ENCODE results near the gene C5orf63.
"Not testable (repeated sequence)": the region's sequence is repeated elsewhere in the genome, so short reads cannot be mapped to it uniquely, and the experiment has no call there.

The C5orf63 gene

DNA sequence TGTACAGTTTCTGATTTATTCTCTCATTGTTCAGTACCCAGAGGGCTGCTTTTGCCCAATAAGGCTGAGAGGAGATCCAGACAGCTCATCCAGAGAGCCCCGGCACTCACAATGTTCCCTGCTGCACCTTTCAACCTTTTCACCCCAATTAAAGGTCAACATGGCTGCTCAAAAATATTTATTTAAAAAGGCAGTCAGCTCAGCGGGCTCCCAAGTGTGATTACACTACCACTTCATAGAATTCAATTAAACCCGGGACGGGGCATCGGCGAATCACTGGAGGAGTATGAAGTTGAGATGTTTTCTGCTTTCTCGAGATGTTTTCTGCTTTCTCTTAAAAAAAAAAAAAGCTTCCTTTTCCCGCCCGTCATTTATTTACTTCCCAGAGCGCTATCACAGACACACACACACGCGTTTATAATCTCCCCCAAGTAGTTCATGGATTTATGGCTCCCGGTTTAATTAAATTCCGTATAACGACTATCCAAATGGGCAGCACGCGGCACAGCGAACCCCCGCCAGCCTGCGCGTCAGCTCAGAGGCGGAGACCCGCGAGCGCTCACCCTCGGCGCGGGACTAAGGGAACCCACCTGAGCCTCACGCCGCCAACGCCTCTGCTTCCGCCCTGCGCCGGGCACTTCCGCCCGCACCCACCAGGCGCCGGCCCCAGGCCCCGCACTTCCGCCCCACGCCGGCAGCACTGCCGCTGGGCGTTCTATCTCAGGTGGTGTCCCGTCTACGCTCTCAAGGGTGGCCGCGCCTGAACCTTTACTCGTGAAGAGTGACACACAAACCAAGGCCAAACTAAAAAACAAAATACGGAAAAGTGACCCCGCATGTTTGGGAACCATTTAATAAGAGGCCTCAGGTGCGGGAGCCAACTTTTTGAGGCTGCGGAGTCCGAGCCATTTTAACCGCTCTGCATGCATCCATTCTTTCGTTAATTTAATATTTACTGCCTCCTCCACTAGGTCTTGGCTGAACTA lies at the start of gene C5orf63:
Gene C5orf63, minus strand, starts transcription at position 642 of the 986 bp plus-strand sequence. CDS start 14,507 bp downstream, outside the sequence.
- Histone ChIP-seq H3K4me1 (peaks cover 0 to 18% (median 10%) of the 10 kb centered on the region in 10 experiments; a peak in 13 of 20 replicates), H3K4me2 (peak within 1 kb of the TSS; percentile 78 to 92 (median 85)), H3K36me3 (no peaks in the 10 kb centered on the region), H3K4me3 (peak within 1 kb of the TSS; percentile 62 to 78 (median 67)), H4K20me1 (no peaks in the 10 kb centered on the region), H3K27me3 (peaks cover 0 to 7% (median 0%) of the 10 kb centered on the region in 11 experiments; a peak in 1 of 22 replicates), H3K9me3 (replicated peaks in 1 of 11) (no peaks in the 10 kb centered on the region), H3K27ac (peak within 1 kb of the TSS in 10 of 11 experiments; percentile 15 to 64 (median 48); a peak in 17 of 22 replicates), H3K9ac (peak within 1 kb of the TSS; percentile 40 to 70 (median 67))
- TF ChIP-seq Cebpa-rat (IDR thresholded peaks at IDR 0.05), result no peak

GRCh38 chr5:127112347-127112864 lies 39.1 kb upstream of the C5orf63 start:
- Histone ChIP-seq H3K4me1 (peaks cover 0 to 4% (median 0%) of the 10 kb centered on the region in 10 experiments; a peak in 1 of 20 replicates), H4K20me1 (no peaks in the 10 kb centered on the region), H3K27ac (no peak overlapping the region), H3K9ac (no peak overlapping the region), H3K4me3 (no peak overlapping the region), H3K4me2 (no peak overlapping the region), H3K36me3 (no peaks in the 10 kb centered on the region), H3K9me3 (replicated peaks in 1 of 11) (peaks cover 33 to 46% (median 39%) of the 10 kb centered on the region in 11 experiments), H3K27me3 (no peaks in the 10 kb centered on the region)
- TF ChIP-seq Cebpa-rat (IDR thresholded peaks at IDR 0.05), result no peak

DNA sequence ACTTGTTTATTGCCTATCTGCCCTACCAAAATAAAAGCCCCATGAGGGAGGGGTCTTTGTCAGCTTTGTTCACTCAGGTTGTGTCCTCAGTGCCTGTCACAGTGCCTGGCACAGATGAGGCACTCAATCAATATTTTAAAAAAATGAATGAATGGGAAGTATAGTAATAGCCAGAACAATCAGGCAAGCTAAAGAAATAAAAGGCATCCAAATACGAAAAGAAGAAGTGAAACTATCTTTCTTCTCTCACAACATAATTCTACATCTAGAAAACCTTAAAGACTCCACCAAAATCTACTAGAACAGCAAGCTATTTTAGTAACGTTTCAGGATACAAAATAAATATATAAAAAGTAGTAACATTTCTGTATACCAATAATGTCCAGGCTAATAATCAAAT lies 37.8 kb upstream of the C5orf63 start:
- H3K4me1 ChIP-seq, result peaks cover 0 to 4% (median 0%) of the 10 kb centered on the region in 10 experiments; a peak in 1 of 20 replicates
- H3K27ac ChIP-seq, result no peak overlapping the region
- H3K36me3 ChIP-seq, result no peaks in the 10 kb centered on the region
- no peaks in the 10 kb centered on the region for H3K27me3 ChIP-seq
- TF ChIP-seq Cebpa-rat (IDR thresholded peaks at IDR 0.05), result no peak
- no peak overlapping the region for H3K9ac ChIP-seq
- H3K9me3 ChIP-seq (replicated peaks in 1 of 11), result peaks cover 33 to 46% (median 39%) of the 10 kb centered on the region in 11 experiments
- no peak overlapping the region for H3K4me3 ChIP-seq
- no peaks in the 10 kb centered on the region for H4K20me1 ChIP-seq
- no peak overlapping the region for H3K4me2 ChIP-seq

GRCh38 chr5:127108624-127109260 lies 35.4 kb upstream of the C5orf63 start:
- H3K36me3 ChIP-seq, H3K27ac ChIP-seq, H3K4me1 ChIP-seq, H3K4me3 ChIP-seq, H4K20me1 ChIP-seq, H3K4me2 ChIP-seq, H3K9ac ChIP-seq, H3K27me3 ChIP-seq: not testable (repeated sequence)
- H3K9me3 ChIP-seq (replicated peaks in 1 of 11), result peaks cover 33 to 52% (median 40%) of the 10 kb centered on the region in 11 experiments

GRCh38 chr5:127101935-127102334 lies 28.6 kb upstream of the C5orf63 start:
- peaks cover 0 to 6% (median 0%) of the 10 kb centered on the region in 11 experiments; a peak in 6 of 22 replicates for H3K9me3 ChIP-seq (replicated peaks in 1 of 11)
- H3K27me3 ChIP-seq, result no peaks in the 10 kb centered on the region
- no peak for TF ChIP-seq Cebpa-rat (IDR thresholded peaks at IDR 0.05)
- H3K4me2 ChIP-seq, result no peak overlapping the region
- no peak overlapping the region for H3K27ac ChIP-seq
- H3K9ac ChIP-seq, result no peak overlapping the region
- no peaks in the 10 kb centered on the region for H3K36me3 ChIP-seq
- H3K4me1 ChIP-seq, result no peaks in the 10 kb centered on the region
- no peak overlapping the region for H3K4me3 ChIP-seq
- no peaks in the 10 kb centered on the region for H4K20me1 ChIP-seq

- peaks cover 0 to 6% (median 0%) of the 10 kb centered on the region in 11 experiments; a peak in 6 of 22 replicates for H3K9me3 ChIP-seq (replicated peaks in 1 of 11)
- H3K4me1 ChIP-seq, result no peaks in the 10 kb centered on the region
- H3K27me3 ChIP-seq, result no peaks in the 10 kb centered on the region
- H3K4me3 ChIP-seq, result no peak overlapping the region
- H3K4me2 ChIP-seq, result no peak overlapping the region
- H3K27ac ChIP-seq, result no peak overlapping the region
- H3K36me3 ChIP-seq, result no peaks in the 10 kb centered on the region
- H4K20me1 ChIP-seq, result no peaks in the 10 kb centered on the region
- H3K9ac ChIP-seq, result no peak overlapping the region
- no peak for TF ChIP-seq Cebpa-rat (IDR thresholded peaks at IDR 0.05)
Observed at GRCh38 chr5:127101533-127101932, 28.2 kb upstream of the C5orf63 start.

- Histone ChIP-seq H3K4me3 (no peak overlapping the region), H3K9ac (no peak overlapping the region), H3K36me3 (no peaks in the 10 kb centered on the region), H3K27ac (no peak overlapping the region), H3K4me1 (no peaks in the 10 kb centered on the region), H4K20me1 (no peaks in the 10 kb centered on the region), H3K4me2 (no peak overlapping the region), H3K9me3 (replicated peaks in 1 of 11) (no peaks in the 10 kb centered on the region), H3K27me3 (no peaks in the 10 kb centered on the region)
- TF ChIP-seq Cebpa-rat (IDR thresholded peaks at IDR 0.05), result no peak
Observed at GRCh38 chr5:127098241-127098640, 24.9 kb upstream of the C5orf63 start.

GRCh38 chr5:127097278-127097677 lies 24.0 kb upstream of the C5orf63 start:
- H3K27me3 ChIP-seq, result no peaks in the 10 kb centered on the region
- H3K27ac ChIP-seq, result no peak overlapping the region
- no peaks in the 10 kb centered on the region for H3K9me3 ChIP-seq (replicated peaks in 1 of 11)
- TF ChIP-seq Cebpa-rat (IDR thresholded peaks at IDR 0.05), result no peak
- no peaks in the 10 kb centered on the region for H4K20me1 ChIP-seq
- H3K9ac ChIP-seq, result no peak overlapping the region
- no peaks in the 10 kb centered on the region for H3K4me1 ChIP-seq
- H3K36me3 ChIP-seq, result no peaks in the 10 kb centered on the region
- H3K4me2 ChIP-seq, result no peak overlapping the region
- no peak overlapping the region for H3K4me3 ChIP-seq

GRCh38 chr5:127096328-127096993 lies 23.2 kb upstream of the C5orf63 start:
- Histone ChIP-seq H3K27me3 (no peaks in the 10 kb centered on the region), H3K4me2 (no peak overlapping the region), H4K20me1 (no peaks in the 10 kb centered on the region), H3K4me1 (no peaks in the 10 kb centered on the region), H3K4me3 (no peak overlapping the region), H3K9me3 (replicated peaks in 1 of 11) (no peaks in the 10 kb centered on the region), H3K27ac (no peak overlapping the region), H3K36me3 (no peaks in the 10 kb centered on the region), H3K9ac (no peak overlapping the region)
- TF ChIP-seq Cebpa-rat (IDR thresholded peaks at IDR 0.05), result no peak

Data from BLaER1 treated with 17β-estradiol and CSF1 and Interleukin-3, amounts not matched to agents 10 nM and 100 nM (cell line).